Stimulated activated CD4-positive, alpha-beta T cell treated with anti-CD3 and anti-CD28 coated beads, Interleukin-12 subunit alpha, Interleukin-12 subunit beta, amount 100 ng/mL, for 4 hours (primary cell): ENCODE data around the gene REM1.
"Not testable (repeated sequence)": the region's sequence is repeated elsewhere in the genome, so short reads cannot be mapped to it uniquely, and the experiment has no call there.

ENCODE experiments used
- DNase-seq: peaks from one replicate; pipeline ENCODE4 v3.0.0-alpha.2; 2020

Gene REM1

GRCh38 chr20:31474758-31475427 is at the start of gene REM1, which contains the start of gene DEFB124:
REM1 (plus strand) TSS chr20:31475288; CDS start chr20:31476446, 1,158 bp downstream.
DEFB124 (minus strand) TSS chr20:31475127; CDS start chr20:31473013, 2,114 bp downstream.
- DNase-seq, result no peak

- no peak for DNase-seq
These were observed 49.3 kb upstream of the REM1 start for GRCh38 chr20:31425797-31426196.

- not testable (repeated sequence) for DNase-seq
These were observed 48.1 kb upstream of the REM1 start for GRCh38 chr20:31426891-31427551.

GRCh38 chr20:31427576-31427975 is 47.5 kb upstream of the REM1 start:
- not testable (repeated sequence) for DNase-seq

GRCh38 chr20:31430568-31431115 is 44.4 kb upstream of the REM1 start:
- DNase-seq, result no peak

GRCh38 chr20:31440012-31440659 is 35.0 kb upstream of the REM1 start, which contains the start of gene DEFB123:
DEFB123 (plus strand) TSS chr20:31440632; CDS start chr20:31440699, 67 bp downstream.
- no peak for DNase-seq

GRCh38 chr20:31446084-31446819 is 28.8 kb upstream of the REM1 start:
- no peak for DNase-seq

GRCh38 chr20:31449511-31450414 is 25.3 kb upstream of the REM1 start:
- DNase-seq, result no peak

- no peak for DNase-seq
These were observed 22.5 kb upstream of the REM1 start for GRCh38 chr20:31452575-31452974.

- DNase-seq, result no peak
These were observed 20.7 kb upstream of the REM1 start for GRCh38 chr20:31454361-31454760.

GRCh38 chr20:31470946-31471345 is 4.1 kb upstream of the REM1 start:
- DNase-seq, result not testable (repeated sequence)

GRCh38 chr20:31472395-31473330 is 2.4 kb upstream of the REM1 start:
- DNase-seq, result no peak

- no peak for DNase-seq
These were observed 1.6 kb upstream of the REM1 start for GRCh38 chr20:31473331-31474096.

GRCh38 chr20:31474097-31474436 is 1.0 kb upstream of the REM1 start:
- DNase-seq, result no peak

GRCh38 chr20:31475472-31476293 is 595 bp downstream of the REM1 start:
- no peak for DNase-seq

- no peak for DNase-seq
These were observed 1.2 kb downstream of the REM1 start for GRCh38 chr20:31476294-31476585.

- DNase-seq, result no peak
These were observed 1.6 kb downstream of the REM1 start for GRCh38 chr20:31476643-31477215.

GRCh38 chr20:31484001-31484400 is 8.9 kb downstream of the REM1 start:
- no peak for DNase-seq
